GM19025 (cell line): Measurements from ENCODE around the gene CAMK2D.
"Not testable (repeated sequence)": the region's sequence is repeated elsewhere in the genome, so short reads cannot be mapped to it uniquely, and the experiment has no call there.

Experiments
- ATAC-seq: cut with Tn5 transposase; IDR thresholded peaks from one replicate; pipeline ENCODE4 v1.9.1; 2021; ENCODE audit warnings: mild to moderate bottlenecking, low read depth, moderate library complexity; ENCODE audit not compliant: unreplicated experiment

The CAMK2D gene

DNA sequence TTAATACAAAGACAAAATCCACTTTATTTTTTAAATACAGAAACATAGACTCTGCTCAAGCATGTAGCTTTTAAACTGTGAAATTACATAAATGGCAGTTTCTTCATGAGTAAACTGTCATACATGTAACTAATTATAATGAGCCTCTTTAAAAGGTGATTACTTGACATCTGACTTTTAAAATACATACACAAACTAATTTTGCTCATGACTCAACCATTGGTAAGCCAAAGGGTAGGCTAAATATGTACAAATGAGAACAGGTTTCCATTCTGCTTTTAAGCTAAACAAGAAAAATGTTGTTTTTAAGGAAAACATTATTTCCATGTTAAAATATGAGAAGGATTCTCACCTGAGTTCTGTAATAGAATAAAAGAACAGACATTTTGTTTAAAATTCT, 27.9 kb downstream of the CAMK2D start:
- no peak for ATAC-seq

DNA sequence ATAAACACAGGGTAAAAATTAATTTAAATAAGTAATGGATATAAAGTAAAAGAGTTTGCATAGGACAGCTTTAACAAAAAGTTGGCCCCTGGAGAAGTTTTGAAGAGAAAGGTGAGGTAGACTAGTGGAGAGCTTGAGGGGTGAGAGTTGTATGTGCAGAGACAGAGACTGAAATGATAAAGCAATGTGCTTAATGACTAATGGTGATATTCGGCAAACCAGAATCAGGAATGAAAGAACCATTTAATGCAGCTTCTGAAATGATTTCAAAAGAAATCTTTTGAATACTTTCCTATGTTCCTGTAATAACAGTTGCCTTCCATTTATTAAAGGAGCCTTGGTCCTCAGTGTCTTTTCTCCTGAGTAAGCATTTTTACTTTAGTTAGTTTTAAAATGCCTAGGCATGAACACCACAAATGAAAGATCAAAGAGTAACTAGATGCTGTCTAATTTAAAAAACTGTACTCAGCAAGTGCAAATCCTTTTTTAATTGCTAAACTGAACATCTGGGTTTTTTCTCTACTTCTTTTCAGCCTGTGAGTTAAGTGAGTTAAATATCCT, 28.5 kb downstream of the CAMK2D start:
- no peak for ATAC-seq

DNA sequence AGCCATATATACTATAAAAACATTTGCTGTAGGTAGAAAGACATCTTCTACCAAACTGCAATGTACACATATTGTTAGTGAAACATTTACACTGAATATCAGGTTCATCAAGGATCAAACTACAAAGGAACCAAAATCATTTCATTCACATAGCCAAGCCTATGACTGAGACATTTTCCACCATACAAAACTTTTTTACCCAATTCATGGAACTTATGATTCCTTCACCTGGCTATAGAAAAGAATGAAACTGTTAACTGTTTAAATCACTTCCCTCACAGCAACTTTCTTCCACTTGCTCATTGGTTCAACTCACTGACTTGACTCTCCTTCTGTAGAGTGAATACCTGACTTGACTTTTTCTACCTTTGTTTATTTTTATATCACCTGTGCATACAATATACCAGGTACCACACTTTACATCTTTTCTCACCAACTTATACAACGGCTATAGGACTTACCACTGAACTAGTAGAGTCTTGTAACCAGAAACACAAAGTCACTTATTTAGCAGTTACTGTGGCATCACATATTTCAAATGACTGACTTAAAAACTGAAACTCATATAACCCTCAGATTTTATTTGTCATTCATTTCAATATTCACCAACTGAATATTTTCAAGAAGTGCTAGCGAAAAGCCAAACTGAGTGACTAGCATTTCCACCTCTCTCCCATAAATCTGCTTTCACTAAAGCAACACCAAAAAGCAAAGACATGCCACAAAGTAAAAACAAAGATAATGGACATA, 30.9 kb downstream of the CAMK2D start:
- no peak for ATAC-seq

DNA sequence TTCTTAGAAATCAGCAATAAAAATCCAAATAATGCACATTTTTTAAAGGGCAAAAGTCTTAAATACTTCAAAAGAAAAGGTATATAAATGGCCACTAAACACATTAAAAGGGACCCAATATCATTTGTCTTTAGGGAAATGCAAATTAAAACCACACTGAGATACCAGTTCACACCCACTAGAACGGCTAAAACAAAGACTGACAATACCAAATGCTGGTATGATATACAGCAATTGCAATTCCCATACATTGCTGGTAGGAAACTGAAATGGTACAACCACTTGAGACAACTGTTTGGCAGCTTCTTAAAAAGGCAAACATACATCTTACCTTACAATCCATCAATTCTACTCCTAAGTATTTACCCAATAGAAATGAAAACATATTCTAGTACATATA, 33.7 kb downstream of the CAMK2D start:
- ATAC-seq: no peak

DNA sequence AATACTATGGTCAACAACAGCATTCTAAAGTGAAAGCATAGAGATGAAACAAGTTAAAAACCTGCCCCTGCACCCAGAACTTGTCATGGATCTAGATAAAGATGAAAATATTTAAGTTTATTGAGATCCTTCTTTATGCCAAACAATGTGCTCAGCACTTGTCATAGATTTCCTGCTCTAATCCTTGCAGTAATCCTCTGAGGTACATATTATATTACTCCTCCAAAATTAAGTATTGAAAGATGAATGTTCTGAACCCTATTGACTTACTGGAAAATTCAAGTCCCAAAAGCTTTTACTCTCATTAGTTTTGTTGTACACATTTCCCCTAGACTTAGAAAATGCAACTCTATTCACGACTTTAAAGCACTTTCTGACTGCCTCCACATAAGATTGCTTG, 35.6 kb downstream of the CAMK2D start:
- no peak for ATAC-seq

DNA sequence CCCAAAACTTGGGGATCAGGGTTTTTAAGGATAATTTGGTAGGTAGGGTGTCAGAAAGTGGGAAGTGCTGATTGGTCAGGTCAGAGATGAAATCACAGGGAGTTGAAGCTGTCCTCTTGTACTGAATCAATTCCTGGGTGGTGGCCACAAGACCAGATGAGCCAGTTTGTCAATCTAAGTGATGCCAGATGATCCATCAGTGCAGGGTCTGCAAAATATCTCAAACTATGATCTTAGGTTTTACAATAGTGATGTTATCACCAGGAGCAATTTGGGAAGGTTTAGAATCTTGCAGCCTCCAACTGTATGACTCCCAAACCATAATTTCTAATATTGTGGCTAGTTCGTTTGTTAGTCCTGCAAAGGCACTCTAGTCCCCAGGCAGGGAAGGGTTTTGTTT, 43.3 kb downstream of the CAMK2D start:
- ATAC-seq: no peak

DNA sequence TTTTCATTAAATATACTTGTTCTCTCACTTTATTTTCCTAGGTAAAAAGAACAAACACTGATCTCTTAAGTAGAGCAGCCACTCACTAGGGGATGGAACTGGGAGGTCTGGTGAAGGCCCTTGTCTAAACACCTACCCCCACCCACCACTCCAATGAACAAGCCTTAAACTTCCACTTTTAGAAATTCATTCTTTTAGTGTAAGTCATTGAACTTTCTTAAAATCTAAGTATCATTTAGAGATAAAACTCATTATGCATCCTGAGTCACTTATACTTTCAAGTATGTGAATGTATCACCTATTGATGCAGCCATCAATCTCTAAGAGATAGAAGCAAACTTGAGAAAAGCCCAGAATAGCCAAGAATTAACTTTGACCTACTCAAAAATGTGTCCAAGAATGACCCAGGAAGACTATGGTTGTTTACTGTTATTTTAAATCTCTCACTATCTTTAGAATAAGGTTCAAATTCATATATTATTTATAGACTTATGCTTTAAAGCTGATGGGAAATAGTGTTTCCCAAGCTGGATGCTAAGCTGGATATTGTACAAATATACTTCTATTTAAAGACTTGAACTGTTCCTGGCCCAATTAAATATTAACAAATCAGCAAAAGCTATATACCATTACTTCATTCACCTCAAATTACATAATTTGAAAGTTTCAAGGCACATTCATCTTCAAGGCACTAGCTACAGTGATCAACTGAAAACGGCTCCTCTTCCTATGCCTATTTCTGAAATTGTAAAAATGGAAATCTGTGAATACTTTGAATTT, 49.5 kb downstream of the CAMK2D start:
- no peak for ATAC-seq

DNA sequence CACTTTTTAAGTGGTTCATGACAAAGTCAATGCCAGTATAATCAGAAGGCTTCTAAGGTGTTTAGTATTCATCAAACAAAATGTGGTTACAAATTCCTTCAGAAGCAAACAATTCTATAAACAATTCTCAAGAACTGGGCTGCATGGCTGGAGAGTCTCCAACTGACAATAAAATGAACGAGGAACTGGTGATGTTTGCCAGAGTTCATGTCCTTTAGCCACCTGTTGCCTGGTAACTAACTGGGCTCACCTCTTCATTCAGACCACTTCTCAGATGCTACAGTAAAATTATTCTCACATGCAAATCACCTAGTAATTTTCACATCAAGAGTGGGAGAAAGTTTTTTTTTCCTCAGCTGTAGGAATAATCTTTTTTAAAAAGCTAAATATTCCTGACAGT, 53.3 kb downstream of the CAMK2D start:
- no peak for ATAC-seq

DNA sequence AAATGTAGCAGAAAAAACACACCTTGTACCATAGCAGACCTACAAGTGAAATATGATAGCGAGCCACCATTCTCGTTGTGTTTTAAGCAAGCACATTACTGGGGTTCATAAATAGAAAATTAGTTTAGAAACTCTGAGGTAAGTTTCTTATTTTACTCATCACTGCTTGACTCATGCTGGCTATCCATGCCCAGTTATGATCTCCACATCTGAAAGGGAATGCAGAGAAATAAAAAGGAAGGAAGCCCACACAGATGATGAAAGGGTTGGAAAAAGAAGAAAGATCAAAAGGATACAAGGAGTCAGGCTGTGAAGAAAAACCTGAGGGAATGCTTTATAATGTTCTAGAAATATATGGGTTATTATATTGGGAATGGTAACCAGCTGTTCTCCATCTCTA, 54.5 kb downstream of the CAMK2D start:
- ATAC-seq: no peak

DNA sequence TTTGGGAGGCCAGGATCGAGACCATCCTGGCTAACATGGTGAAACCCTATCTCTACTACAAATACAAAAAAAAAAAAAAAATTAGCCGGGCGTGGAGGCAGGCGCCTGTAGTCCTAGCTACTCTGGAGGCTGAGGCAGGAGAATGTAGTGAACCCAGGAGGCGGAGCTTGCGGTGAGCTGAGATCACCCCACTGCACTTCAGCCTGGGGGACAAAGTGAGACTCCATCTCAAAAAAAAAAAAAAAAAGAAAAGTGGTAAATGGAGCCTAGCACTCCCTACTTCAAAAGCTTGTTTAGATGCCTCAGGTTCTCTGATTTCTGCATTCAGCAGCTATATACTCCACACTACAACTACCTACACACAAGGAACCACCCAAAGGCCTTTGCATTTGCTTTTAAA, 56.4 kb downstream of the CAMK2D start:
- not testable (repeated sequence) for ATAC-seq

DNA sequence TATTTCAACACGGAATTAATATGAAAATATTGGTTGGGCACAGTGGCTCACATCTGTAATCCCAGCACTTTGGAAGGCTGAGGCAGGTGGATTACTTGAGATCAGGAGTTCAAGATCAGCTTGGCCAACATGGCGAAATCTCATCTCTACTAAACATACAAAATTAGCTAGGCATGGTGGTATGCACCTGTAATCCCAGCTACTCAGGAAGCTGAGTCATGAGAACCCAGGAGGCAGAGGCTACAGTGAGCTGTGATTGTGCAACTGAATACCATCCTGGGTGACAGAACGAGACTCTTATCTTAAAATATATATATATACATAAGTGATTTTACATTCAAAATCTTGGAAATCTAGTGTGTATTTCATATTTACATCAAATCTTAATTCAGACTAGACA, 58.9 kb downstream of the CAMK2D start:
- not testable (repeated sequence) for ATAC-seq

DNA sequence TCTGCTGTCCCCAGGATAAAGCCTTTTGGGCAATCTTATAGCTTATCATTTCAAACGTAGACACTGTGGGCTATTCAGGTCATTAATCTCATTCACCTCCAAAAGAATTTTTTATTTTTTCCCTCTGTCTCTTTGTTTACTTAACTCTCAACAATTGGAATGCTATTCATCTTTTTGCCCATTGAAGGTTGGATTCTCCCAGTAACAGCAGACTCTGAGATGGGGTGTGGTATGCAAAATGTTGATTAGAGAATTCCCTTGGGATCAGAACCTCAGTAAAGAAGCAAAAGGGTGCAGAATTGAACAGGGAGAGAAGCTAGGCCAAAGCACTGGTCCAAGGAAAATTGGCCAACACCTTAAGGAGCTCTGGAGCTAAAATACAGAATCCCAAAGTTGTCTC, 60.4 kb downstream of the CAMK2D start:
- ATAC-seq: no peak

DNA sequence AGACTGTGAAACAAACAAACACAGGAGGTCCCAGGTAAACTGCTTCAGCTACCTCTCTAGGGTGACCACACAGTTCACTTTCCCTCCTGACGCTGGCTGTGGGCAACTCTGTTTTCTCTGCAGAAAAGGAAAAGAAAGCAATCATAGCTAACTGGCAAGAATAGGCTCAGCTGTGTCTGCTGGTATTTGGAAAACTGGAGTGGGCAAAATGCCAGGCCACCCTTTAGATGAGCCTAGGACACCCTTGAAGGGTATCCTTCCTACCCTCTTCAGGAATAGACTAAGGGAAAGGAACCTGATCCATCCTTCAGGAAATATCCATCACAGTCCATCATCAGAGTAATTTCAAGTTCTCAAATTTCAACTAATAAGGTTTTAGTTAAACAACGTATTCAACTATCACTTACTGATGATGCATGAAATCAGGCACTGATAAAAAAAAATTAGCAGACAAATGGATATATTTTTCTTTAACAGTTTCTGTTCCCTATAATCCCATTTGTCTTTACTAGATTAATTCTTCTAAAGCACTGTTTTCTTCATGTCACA, 60.9 kb downstream of the CAMK2D start:
- ATAC-seq: no peak

DNA sequence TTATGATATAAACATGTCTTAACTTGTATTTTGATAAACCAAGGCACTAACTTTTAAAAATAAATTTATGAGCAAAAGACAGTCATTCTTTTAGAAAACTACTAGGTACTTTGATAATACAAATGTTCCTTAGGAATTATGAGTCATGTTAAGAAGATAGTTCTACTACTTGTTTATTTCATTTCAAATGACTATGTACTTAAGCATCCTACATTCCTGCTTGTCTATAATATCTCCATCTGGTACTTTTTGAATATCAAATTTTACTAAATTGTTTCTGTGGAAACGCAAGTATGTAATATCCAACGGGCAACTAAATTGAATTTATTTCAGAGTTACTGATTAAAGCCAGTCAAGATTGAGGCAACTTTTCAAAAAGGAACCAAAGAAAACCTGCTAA, 61.8 kb downstream of the CAMK2D start:
- no peak for ATAC-seq

DNA sequence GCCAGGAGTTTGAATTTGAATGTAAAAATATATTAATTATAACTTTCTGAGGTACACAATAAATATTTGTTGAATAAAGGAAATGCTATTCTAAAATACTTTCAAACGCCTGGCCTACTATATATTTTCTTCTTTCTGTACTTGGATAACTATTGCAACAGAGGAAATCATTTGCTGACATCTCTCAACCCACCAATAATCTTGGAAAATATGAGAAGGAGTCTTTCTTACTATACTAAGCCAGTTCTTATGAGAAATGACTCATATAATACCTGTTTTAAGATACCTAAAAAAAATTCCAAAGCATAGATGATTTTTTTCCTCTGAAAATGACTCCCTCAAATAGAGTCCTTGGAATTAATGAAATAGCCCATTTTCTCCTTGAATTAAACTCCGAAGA, 64.1 kb downstream of the CAMK2D start:
- ATAC-seq: no peak

DNA sequence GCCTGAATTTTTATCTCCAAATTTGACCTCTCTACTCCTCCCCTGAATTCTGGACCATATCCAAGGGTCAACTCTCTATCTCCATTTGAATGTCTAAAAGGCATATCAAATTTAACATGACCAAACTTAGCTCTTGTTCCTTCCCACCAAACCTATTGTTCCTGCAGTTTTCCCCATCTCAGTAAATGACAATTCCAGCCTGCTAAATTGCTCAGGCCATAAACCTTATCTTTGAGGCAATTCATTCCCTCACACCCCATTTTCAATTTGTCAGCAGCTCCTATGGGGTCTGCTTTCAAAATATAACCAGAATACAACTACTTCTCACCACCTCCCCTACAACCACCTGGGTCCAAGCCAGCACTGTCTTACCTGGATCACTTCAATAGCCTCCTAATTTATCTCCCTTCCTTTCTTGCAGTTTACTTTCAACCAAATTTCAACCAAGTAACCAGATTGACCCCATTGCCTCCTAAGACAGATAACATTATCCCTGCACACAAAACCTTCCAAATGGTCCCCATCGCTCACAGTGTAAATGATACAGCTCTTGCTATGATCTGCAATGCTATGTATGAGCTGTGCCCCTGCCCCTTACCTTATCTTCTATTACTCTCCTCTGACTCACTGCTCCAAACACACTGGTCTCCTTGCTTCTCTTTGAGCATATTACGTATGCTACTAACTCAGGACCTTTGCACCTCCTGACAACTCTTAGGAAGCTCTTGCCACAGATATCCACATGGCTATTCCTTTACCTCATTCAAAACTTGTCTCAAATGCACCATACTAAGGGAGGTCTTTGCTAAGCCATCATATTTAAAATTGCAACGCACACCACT, 66.0 kb downstream of the CAMK2D start:
- ATAC-seq: no peak

DNA sequence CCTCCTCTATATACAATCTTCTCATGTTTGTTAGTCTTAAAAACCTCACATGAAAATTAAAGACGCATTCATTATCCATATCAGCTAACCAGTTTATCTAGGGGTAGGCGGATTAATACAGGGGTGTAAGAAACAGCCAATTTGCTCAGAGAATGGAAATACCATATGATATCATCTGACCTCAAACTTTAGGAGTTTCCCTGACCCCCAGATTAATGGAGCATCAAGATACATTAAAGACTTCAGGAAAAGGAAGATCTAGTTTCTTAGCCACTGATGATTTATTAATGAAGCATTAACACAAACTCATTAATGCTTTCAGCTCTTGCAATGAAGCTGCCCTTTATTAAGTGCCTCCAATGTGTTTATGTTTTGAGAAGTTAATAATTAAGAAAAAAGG, 67.5 kb downstream of the CAMK2D start:
- ATAC-seq: no peak

DNA sequence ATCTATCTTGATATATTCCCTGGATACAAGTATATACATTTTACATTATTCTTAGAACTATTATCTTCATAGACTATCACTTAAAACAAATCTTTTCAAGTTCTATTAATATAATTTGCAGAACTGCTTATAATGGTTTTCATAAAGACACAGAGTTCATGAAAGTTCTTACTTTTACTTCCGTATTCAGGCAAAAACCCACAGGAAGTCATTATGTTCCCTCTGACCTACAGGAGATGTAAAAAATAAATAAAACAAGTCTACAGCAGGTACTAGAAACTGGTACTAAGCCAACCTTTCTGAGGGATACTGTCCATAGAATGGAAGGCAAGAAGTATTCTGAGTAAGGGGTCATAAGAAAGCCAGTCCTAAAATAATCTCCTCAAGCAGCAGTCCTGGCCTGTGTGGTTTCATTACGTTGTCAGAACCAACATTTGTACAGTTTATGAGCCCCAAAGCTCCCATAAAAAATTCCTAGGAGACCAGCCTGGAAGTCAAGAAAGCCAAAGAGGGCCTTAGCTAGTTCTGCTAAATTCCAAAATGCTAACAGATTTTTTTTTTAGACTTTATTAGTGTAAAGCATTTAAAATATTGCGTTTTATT, 68.6 kb downstream of the CAMK2D start:
- no peak for ATAC-seq

DNA sequence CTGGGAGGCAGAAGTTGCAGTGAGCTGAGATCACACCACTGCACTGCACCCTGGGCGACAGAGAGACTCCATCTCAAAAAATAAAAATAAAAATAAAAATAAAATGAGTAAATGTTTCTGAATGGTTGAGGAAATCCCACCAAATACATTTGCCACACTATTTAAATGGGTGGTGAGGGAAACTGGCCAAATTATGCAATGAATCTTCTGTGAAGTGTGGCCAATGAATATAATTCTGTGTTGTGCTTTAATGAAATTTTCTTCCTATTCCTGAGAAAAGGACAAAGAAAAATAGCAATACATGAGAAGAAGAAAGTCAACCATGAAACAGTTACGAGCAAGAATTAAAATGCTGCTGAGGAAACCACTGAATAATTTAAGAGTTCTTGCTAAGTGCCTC, 69.9 kb downstream of the CAMK2D start:
- no peak for ATAC-seq

DNA sequence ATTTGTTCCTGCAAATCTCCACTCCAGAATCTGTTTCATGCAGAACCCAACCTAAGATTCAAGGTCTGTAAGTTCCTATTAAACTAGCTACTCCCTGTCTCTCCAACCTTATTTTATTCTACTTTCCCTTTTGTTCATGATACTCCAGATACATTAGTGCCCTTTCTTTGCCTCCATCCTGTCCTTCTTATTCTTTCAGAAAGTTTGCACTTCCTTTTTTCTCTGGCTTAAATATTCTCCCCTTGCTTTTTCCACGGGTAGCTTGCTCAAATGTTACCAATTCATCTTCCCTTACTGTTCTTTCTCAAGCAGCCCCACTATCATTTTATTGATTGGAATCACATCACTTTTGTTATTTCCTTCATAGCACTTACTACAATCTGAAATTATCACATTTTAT, 72.1 kb downstream of the CAMK2D start:
- no peak for ATAC-seq
